ENCODE data around the gene POLE.

POLE gene

GRCh38 chr12:132597333-132598316 lies 89.5 kb downstream of the POLE start:
- DNase-seq (ENCODE audit: low read depth) = no peak
- in situ Hi-C loops (cut with HindIII; ENCODE audit: low sequenced_read_pairs) = no loop called here
- TF ChIP-seq, protein P1, sequence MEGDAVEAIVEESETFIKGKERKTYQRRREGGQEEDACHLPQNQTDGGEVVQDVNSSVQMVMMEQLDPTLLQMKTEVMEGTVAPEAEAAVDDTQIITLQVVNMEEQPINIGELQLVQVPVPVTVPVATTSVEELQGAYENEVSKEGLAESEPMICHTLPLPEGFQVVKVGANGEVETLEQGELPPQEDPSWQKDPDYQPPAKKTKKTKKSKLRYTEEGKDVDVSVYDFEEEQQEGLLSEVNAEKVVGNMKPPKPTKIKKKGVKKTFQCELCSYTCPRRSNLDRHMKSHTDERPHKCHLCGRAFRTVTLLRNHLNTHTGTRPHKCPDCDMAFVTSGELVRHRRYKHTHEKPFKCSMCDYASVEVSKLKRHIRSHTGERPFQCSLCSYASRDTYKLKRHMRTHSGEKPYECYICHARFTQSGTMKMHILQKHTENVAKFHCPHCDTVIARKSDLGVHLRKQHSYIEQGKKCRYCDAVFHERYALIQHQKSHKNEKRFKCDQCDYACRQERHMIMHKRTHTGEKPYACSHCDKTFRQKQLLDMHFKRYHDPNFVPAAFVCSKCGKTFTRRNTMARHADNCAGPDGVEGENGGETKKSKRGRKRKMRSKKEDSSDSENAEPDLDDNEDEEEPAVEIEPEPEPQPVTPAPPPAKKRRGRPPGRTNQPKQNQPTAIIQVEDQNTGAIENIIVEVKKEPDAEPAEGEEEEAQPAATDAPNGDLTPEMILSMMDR (IDR thresholded peaks at IDR 0.05; ENCODE audit: low read depth, low read length, missing control alignments) = no peak
- H3K4me3 ChIP-seq (ENCODE audit: low read depth, low read length) = peak overlapping the region; percentile 39

DNA sequence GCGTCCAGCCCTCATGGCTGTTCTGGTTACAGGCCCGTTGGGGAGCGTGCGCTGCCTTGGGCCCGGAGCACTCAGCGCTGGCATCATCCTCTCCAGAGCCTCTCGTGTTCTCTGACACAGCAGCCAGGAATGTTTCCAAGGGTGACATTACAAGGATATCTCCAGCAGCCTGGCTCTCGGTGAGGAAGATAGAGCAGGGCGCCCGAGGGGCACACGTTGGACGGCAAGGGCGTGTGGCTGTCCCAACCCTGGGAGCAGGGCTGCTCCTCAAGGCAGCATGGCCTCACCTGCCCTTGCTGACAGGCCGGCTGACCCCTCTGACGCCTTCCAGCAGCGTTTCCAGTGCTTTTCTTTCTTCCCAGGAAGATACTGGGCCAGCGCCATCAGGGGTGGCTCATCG lies 91.1 kb downstream of the POLE start:
- in situ Hi-C loops (cut with HindIII; ENCODE audit: low sequenced_read_pairs) = no loop called here

DNA sequence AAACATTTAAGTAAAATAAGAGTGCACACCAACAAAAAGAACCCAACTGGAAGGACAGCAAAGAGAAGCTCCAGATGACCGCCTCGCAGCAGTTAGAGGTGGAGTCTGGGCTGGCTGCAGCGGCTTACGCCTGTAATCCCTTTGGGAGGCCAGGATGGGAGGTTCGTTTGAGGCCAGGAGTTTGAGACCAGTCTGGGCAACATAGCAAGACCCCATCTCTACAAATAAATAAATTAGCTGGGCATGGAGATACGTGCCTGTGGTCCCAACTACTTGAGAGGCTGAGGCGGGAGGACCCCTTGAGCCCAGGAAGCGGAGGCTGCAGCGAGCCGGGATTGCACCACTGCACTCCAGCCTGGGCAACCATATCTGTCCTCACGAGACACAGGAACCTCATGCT lies 92.0 kb downstream of the POLE start:
- in situ Hi-C loops (cut with HindIII; ENCODE audit: low sequenced_read_pairs) = no loop called here
- TF ChIP-seq, protein P1 (IDR thresholded peaks at IDR 0.05; ENCODE audit: low read depth, low read length, missing control alignments) = no peak
- H3K4me3 ChIP-seq (ENCODE audit: low read depth, low read length) = no peak overlapping the region
- DNase-seq (ENCODE audit: low read depth) = no peak

More for the DNA sequence above, 91.1 kb downstream of the POLE start:
- no peak for DNase-seq (ENCODE audit: low read depth)
- TF ChIP-seq, protein P1 (IDR thresholded peaks at IDR 0.05; ENCODE audit: low read depth, low read length, missing control alignments) = no peak
- no peak overlapping the region for H3K4me3 ChIP-seq (ENCODE audit: low read depth, low read length)

DNA sequence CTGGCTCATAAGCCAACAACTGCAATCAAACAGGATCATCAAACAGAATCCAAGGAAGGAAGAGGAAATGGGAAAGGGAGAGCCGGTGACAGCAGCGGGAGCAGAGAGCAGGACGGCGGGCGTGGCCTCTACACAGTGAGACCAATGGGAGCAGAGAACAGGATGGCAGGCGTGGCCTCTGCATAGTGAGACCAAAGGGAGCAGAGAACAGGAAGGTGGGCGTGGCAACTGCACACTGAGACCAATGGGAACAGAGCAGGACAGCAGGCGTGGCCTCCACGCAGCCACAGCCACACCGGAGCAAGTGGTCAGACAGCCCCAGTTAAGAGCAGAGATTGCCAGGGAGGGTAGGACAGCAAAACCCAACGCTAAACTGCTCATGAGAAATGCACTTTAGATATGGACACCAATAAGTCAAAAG lies 93.2 kb downstream of the POLE start:
- TF ChIP-seq, protein P1 (IDR thresholded peaks at IDR 0.05; ENCODE audit: low read depth, low read length, missing control alignments) = no peak
- in situ Hi-C loops (cut with HindIII; ENCODE audit: low sequenced_read_pairs) = no loop called here
- no peak overlapping the region for H3K4me3 ChIP-seq (ENCODE audit: low read depth, low read length)
- DNase-seq (ENCODE audit: low read depth) = peak; percentile 60

DNA sequence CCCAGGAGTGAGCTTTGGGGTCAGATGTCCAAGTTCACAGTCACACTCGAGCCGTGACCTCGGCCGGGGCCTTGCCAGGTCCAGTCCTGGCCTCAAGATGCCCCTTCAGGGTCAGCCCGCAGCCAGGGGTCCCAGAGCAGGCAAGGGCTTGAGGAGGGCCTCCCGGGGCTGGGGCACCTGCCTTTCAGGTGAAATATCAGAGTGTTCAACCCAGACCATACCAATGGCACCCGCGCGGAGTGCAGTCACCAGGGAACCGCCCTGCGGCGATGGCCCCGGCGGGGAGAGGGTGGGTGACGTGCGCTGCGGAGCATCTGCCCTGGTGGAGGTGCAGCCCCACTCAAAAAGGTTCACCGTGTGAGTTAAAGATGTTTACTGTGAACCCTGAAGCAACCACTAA lies 93.6 kb downstream of the POLE start:
- in situ Hi-C loops (cut with HindIII; ENCODE audit: low sequenced_read_pairs) = no loop called here
- TF ChIP-seq, protein P1 (IDR thresholded peaks at IDR 0.05; ENCODE audit: low read depth, low read length, missing control alignments) = no peak
- no peak overlapping the region for H3K4me3 ChIP-seq (ENCODE audit: low read depth, low read length)
- DNase-seq (ENCODE audit: low read depth) = no peak

DNA sequence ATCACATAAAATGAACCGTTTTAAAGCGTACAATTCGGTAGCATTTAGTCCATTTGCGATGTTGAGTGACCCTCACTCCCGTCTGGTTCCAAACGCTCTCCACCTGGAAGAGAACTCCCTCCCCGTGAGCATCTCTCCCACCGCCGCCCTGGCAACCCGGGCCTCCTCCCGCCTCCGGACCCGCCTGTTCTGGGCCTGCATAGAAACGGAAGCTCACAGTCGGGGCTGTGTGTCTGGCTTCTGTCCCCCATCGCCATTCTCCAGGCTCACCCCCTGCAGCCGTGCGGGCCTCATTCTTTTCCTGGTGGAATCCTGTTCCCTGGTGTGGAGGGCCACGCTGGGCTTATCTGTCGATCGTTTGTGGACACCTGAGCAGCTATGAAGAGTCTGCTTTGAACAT lies 94.1 kb downstream of the POLE start:
- DNase-seq (ENCODE audit: low read depth) = no peak
- TF ChIP-seq, protein P1 (IDR thresholded peaks at IDR 0.05; ENCODE audit: low read depth, low read length, missing control alignments) = no peak
- no peak overlapping the region for H3K4me3 ChIP-seq (ENCODE audit: low read depth, low read length)
- in situ Hi-C loops (cut with HindIII; ENCODE audit: low sequenced_read_pairs) = no loop called here
